Measurements from ENCODE around the gene FIGLA. TPM values are rescaled to one million over a fixed set of nuclear protein-coding genes. Genes with fewer than 3 reads are reported as not detected.

FIGLA gene
- total RNA-seq, 1 experiment from 2014 or later: not detected

DNA sequence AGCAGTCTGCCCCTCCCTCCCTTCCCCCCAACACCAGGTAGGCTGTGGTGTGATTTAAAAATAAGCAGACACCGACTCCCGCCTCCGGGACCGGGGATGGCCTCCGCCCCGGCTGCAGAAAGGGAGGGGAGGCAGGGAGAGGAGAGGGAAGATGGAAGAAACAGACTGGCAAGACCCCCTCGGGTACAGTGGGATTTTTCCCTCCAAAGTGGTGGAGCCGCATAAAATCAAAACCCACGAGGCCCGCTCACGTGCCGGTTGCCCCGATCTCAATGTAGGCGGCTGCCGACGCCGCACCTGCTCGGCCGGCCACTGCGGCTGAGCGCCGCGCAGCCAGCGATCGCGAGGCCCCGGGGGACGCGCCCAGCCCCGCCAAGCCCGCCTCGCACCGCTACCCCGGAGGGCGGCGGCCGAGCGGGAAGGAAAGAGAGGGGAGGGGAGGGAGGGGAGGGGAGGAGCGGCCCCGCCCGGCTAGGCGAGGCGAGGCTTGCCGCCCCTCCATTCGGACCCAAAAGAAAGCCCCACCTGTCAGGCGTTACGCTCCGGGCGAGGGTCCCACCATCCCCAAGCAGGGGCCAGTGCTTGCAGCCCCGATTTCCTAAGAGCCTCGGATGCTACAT lies 23.3 kb downstream of the FIGLA start:
- CTCF ChIA-PET: interaction anchor here (0.7 to 3.1 kb wide), 19 partner anchors 8 to 463 kb away, joined by 3 to 50 read pairs (median 6); partner anchors contain the start of genes ATP6V1B1 and FIGLA
- peak; percentile 72 for ATAC-seq
- POLR2A ChIA-PET: no interaction called here
- Mint-ChIP-seq H3K27ac (peak overlapping the region; percentile 81; the same call in 1 of the 2 replicates), H3K4me1 (peaks cover 49% of the 10 kb centered on the region), H3K27me3 (ENCODE audit: low read depth) (peaks cover 4% of the 10 kb centered on the region), H3K36me3 (peaks cover 8% of the 10 kb centered on the region; the same call in 1 of the 2 replicates), H3K4me3 (peak overlapping the region; percentile 91), H3K9me3 (no peaks in the 10 kb centered on the region)
- peak; percentile 70 for DNase-seq (ENCODE audit: low spot score)
- TF ChIP-seq, protein P1, sequence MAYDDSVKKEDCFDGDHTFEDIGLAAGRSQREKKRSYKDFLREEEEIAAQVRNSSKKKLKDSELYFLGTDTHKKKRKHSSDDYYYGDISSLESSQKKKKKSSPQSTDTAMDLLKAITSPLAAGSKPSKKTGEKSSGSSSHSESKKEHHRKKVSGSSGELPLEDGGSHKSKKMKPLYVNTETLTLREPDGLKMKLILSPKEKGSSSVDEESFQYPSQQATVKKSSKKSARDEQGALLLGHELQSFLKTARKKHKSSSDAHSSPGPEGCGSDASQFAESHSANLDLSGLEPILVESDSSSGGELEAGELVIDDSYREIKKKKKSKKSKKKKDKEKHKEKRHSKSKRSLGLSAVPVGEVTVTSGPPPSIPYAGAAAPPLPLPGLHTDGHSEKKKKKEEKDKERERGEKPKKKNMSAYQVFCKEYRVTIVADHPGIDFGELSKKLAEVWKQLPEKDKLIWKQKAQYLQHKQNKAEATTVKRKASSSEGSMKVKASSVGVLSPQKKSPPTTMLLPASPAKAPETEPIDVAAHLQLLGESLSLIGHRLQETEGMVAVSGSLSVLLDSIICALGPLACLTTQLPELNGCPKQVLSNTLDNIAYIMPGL (CRISPR knock-in tag; IDR thresholded peaks at IDR 0.05): no peak; the same call in 1 of the 2 replicates
- TF ChIP-seq FOXJ3 (CRISPR knock-in tag; IDR thresholded peaks at IDR 0.05; ENCODE audit: borderline replicate concordance) (no peak), ZNF396 (CRISPR knock-in tag; IDR thresholded peaks at IDR 0.05; ENCODE audit: borderline replicate concordance) (no peak), SMAD3 (CRISPR knock-in tag; IDR thresholded peaks at IDR 0.05; ENCODE audit: borderline replicate concordance) (no peak), SP1 (CRISPR knock-in tag; conservative IDR thresholded peaks at IDR 0.05) (no peak), TEAD1 (CRISPR knock-in tag; IDR thresholded peaks at IDR 0.05) (peak; percentile 64; the same call in 1 of the 2 replicates), NR2C2 (CRISPR knock-in tag; IDR thresholded peaks at IDR 0.05) (no peak), ATF1 (CRISPR knock-in tag; IDR thresholded peaks at IDR 0.05) (no peak), NR3C1 (CRISPR knock-in tag; conservative IDR thresholded peaks at IDR 0.05; ENCODE audit: low read depth) (no peak), GABPB1 (CRISPR knock-in tag; IDR thresholded peaks at IDR 0.05) (no peak), NR1H2 (CRISPR knock-in tag; IDR thresholded peaks at IDR 0.05) (no peak), CREB1 (CRISPR knock-in tag; IDR thresholded peaks at IDR 0.05) (0 out of 2 replicates have a peak, but pooled peaks have one; percentile 14), ELF4 (CRISPR knock-in tag; IDR thresholded peaks at IDR 0.05; ENCODE audit: low read depth) (no peak), IRF2 (CRISPR knock-in tag; IDR thresholded peaks at IDR 0.05; ENCODE audit: borderline replicate concordance, low read depth) (no peak)
- TF ChIP-seq, protein P2, sequence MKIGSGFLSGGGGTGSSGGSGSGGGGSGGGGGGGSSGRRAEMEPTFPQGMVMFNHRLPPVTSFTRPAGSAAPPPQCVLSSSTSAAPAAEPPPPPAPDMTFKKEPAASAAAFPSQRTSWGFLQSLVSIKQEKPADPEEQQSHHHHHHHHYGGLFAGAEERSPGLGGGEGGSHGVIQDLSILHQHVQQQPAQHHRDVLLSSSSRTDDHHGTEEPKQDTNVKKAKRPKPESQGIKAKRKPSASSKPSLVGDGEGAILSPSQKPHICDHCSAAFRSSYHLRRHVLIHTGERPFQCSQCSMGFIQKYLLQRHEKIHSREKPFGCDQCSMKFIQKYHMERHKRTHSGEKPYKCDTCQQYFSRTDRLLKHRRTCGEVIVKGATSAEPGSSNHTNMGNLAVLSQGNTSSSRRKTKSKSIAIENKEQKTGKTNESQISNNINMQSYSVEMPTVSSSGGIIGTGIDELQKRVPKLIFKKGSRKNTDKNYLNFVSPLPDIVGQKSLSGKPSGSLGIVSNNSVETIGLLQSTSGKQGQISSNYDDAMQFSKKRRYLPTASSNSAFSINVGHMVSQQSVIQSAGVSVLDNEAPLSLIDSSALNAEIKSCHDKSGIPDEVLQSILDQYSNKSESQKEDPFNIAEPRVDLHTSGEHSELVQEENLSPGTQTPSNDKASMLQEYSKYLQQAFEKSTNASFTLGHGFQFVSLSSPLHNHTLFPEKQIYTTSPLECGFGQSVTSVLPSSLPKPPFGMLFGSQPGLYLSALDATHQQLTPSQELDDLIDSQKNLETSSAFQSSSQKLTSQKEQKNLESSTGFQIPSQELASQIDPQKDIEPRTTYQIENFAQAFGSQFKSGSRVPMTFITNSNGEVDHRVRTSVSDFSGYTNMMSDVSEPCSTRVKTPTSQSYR (CRISPR knock-in tag; IDR thresholded peaks at IDR 0.05): peak; percentile 68; the same call in 1 of the 2 replicates
- TF ChIP-seq, protein P3, sequence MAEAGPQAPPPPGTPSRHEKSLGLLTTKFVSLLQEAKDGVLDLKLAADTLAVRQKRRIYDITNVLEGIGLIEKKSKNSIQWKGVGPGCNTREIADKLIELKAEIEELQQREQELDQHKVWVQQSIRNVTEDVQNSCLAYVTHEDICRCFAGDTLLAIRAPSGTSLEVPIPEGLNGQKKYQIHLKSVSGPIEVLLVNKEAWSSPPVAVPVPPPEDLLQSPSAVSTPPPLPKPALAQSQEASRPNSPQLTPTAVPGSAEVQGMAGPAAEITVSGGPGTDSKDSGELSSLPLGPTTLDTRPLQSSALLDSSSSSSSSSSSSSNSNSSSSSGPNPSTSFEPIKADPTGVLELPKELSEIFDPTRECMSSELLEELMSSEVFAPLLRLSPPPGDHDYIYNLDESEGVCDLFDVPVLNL (CRISPR knock-in tag; IDR thresholded peaks at IDR 0.05; ENCODE audit: borderline replicate concordance, low read depth): no peak
- TF ChIP-seq, protein P4, sequence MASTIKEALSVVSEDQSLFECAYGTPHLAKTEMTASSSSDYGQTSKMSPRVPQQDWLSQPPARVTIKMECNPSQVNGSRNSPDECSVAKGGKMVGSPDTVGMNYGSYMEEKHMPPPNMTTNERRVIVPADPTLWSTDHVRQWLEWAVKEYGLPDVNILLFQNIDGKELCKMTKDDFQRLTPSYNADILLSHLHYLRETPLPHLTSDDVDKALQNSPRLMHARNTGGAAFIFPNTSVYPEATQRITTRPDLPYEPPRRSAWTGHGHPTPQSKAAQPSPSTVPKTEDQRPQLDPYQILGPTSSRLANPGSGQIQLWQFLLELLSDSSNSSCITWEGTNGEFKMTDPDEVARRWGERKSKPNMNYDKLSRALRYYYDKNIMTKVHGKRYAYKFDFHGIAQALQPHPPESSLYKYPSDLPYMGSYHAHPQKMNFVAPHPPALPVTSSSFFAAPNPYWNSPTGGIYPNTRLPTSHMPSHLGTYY (CRISPR knock-in tag; IDR thresholded peaks at IDR 0.05): no peak
- TF ChIP-seq, protein P5, sequence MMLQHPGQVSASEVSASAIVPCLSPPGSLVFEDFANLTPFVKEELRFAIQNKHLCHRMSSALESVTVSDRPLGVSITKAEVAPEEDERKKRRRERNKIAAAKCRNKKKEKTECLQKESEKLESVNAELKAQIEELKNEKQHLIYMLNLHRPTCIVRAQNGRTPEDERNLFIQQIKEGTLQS (CRISPR knock-in tag; conservative IDR thresholded peaks at IDR 0.05): no peak
- TF ChIP-seq, protein P6, sequence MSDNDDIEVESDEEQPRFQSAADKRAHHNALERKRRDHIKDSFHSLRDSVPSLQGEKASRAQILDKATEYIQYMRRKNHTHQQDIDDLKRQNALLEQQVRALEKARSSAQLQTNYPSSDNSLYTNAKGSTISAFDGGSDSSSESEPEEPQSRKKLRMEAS (CRISPR knock-in tag; IDR thresholded peaks at IDR 0.05): no peak
- TF ChIP-seq, protein P7, sequence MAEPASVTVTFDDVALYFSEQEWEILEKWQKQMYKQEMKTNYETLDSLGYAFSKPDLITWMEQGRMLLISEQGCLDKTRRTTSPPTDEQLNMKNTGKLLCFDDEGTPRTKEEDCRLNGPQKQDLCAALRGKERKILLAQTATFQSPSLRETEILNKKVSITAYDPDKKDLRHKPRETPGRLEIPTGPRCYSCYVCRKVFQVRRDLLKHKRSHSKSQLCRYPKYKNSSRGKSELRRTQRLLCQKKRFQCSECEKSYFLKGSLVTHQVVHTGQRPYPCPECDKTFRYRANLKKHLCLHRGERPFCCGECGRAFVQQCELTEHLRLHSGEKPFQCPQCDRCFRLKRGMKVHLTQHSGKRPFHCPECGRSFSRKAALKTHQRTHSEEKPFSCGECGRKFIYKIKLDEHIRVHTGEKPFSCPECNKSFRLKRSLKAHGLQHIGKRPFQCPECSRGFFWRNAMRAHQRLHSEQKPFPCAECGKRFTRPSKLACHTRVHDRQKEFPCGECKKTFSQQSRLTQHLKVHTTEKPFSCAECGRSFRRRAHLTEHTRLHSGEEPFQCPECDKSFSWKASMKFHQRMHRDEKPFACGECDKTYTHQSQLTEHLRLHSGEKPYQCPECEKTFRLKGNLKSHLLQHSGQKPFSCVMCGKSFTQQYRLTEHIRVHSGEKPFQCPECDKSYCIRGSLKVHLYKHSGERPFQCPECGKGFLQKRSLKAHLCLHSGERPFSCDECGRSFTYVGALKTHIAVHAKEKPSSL (CRISPR knock-in tag; conservative IDR thresholded peaks at IDR 0.05): no peak
- TF ChIP-seq, protein P8, sequence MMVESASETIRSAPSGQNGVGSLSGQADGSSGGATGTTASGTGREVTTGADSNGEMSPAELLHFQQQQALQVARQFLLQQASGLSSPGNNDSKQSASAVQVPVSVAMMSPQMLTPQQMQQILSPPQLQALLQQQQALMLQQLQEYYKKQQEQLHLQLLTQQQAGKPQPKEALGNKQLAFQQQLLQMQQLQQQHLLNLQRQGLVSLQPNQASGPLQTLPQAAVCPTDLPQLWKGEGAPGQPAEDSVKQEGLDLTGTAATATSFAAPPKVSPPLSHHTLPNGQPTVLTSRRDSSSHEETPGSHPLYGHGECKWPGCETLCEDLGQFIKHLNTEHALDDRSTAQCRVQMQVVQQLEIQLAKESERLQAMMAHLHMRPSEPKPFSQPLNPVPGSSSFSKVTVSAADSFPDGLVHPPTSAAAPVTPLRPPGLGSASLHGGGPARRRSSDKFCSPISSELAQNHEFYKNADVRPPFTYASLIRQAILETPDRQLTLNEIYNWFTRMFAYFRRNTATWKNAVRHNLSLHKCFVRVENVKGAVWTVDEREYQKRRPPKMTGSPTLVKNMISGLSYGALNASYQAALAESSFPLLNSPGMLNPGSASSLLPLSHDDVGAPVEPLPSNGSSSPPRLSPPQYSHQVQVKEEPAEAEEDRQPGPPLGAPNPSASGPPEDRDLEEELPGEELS (CRISPR knock-in tag; IDR thresholded peaks at IDR 0.05): peak; percentile 64; the same call in 1 of the 2 replicates
- TF ChIP-seq, protein P9, sequence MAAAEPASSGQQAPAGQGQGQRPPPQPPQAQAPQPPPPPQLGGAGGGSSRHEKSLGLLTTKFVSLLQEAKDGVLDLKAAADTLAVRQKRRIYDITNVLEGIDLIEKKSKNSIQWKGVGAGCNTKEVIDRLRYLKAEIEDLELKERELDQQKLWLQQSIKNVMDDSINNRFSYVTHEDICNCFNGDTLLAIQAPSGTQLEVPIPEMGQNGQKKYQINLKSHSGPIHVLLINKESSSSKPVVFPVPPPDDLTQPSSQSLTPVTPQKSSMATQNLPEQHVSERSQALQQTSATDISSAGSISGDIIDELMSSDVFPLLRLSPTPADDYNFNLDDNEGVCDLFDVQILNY (CRISPR knock-in tag; IDR thresholded peaks at IDR 0.05): no peak; the same call in 1 of the 2 replicates

Measured in WTC11 (cell line).